Upper lobe of left lung (tissue), 4 donors: ENCODE results near the gene ME2.
"Not testable (repeated sequence)": the region's sequence is repeated elsewhere in the genome, so short reads cannot be mapped to it uniquely, and the experiment has no call there.

ENCODE experiments used
- POLR2AphosphoS5 ChIP-seq, 2 donors: sonication (generic); formaldehyde crosslinking; IDR thresholded peaks; one replicate each; pipeline ENCODE4 v1.5.1; 2017; ENCODE audit warnings: antibody characterized with exemption in 2 of 2
- TF ChIP-seq, protein P1 (sequence below), 6 experiments: fragments of 450-650 bp in 4 of 6; fragments of 200-600 bp in 2 of 6; sonication (generic) in 2 of 6; IDR thresholded peaks; one replicate each; pipeline ENCODE4 v1.5.1; 2016 to 2019; ENCODE audit warnings: antibody characterized with exemption in 6 of 6

DNA sequence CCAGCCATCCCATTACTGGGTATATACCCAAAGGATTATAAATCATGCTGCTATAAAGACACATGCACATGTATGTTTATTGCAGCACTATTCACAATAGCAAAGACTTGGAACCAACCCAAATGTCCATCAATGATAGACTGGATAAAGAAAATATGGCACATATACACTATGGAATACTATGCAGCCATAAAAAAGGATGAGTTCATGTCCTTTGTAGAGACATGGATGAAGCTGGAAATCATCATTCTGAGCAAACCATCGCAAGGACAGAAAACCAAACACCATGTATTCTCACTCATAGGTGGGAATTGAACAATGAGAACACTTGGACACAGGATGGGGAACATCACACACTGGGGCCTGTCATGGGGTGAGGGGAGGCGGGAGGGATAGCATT is 124.3 kb downstream of the ME2 start:
- TF ChIP-seq, protein P1, sequence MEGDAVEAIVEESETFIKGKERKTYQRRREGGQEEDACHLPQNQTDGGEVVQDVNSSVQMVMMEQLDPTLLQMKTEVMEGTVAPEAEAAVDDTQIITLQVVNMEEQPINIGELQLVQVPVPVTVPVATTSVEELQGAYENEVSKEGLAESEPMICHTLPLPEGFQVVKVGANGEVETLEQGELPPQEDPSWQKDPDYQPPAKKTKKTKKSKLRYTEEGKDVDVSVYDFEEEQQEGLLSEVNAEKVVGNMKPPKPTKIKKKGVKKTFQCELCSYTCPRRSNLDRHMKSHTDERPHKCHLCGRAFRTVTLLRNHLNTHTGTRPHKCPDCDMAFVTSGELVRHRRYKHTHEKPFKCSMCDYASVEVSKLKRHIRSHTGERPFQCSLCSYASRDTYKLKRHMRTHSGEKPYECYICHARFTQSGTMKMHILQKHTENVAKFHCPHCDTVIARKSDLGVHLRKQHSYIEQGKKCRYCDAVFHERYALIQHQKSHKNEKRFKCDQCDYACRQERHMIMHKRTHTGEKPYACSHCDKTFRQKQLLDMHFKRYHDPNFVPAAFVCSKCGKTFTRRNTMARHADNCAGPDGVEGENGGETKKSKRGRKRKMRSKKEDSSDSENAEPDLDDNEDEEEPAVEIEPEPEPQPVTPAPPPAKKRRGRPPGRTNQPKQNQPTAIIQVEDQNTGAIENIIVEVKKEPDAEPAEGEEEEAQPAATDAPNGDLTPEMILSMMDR (IDR thresholded peaks at IDR 0.05) = not testable (repeated sequence)
- TF ChIP-seq POLR2AphosphoS5 (IDR thresholded peaks at IDR 0.05) = not testable (repeated sequence)
